Fibroblast of the aortic adventitia (primary cell): ENCODE results near the gene TMEM107. TPM values are rescaled to one million over a fixed set of nuclear protein-coding genes. Genes with fewer than 3 reads are reported as not detected.

Experiments used
- DNase-seq: peaks from one replicate; pipeline ENCODE4 v3.0.0-alpha.2; 2010; ENCODE audit warnings: low read depth
- H3K4me3 ChIP-seq: 2 replicates; pipeline ENCODE4 v1.5.1; 2011; ENCODE audit warnings: low read depth, mild to moderate bottlenecking, control low read depth, low read length, moderate library complexity
- total RNA-seq: library from RNA; depleted of rRNA; stranded (reverse); fragments of >200 nt; gene quantifications from 2 replicates; pipeline ENCODE4 v1.2.3, GENCODE V29; 2012; ENCODE audit warnings: low replicate concordance
- TF ChIP-seq, protein P1 (sequence below): IDR thresholded peaks from 2 replicates; pipeline ENCODE4 v1.5.1; 2011; ENCODE audit warnings: mild to moderate bottlenecking, low read length, control low read depth, inconsistent platforms; ENCODE audit not compliant: insufficient read depth

Gene TMEM107
- total RNA-seq, 1 donor = 32.7 TPM

DNA sequence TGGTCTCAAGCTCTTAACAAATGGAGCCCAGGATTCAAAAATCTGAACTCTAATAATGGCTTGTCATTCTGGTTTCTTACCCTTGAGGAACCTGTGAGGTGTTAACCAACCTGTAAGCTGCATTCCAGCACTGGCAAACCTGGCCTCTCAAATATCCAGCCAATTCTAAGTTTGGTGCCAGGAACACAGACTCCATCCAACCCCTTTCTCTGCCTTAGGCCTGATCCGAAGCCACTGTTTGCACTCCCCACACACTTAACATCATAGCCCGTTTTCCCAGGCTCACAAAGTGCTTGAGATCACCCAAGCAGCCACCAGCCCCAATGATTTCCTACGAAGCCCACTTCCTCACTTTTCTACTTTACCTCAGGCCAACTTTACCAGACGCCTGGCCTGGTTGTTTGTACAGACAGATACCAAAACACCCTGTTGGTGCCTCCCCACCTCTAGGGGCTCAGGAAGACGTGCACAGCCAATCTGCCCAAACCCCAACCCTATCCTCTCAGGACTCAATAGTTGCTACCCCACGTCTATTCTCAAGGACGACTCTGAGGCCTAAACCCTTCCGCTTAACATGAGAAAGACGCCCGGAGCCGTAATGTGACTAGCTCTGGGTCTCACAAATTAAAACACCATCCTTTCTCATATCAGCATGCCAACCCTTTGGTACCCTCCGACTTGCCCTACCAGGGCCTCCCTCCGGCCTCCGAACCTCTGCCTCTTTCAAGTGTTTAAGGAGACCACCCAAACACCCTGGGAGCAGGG is 20.8 kb downstream of the TMEM107 start:
- TF ChIP-seq, protein P1, sequence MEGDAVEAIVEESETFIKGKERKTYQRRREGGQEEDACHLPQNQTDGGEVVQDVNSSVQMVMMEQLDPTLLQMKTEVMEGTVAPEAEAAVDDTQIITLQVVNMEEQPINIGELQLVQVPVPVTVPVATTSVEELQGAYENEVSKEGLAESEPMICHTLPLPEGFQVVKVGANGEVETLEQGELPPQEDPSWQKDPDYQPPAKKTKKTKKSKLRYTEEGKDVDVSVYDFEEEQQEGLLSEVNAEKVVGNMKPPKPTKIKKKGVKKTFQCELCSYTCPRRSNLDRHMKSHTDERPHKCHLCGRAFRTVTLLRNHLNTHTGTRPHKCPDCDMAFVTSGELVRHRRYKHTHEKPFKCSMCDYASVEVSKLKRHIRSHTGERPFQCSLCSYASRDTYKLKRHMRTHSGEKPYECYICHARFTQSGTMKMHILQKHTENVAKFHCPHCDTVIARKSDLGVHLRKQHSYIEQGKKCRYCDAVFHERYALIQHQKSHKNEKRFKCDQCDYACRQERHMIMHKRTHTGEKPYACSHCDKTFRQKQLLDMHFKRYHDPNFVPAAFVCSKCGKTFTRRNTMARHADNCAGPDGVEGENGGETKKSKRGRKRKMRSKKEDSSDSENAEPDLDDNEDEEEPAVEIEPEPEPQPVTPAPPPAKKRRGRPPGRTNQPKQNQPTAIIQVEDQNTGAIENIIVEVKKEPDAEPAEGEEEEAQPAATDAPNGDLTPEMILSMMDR = no peak
- peak; percentile 19 for DNase-seq
- H3K4me3 ChIP-seq = peak overlapping the region; percentile 80

DNA sequence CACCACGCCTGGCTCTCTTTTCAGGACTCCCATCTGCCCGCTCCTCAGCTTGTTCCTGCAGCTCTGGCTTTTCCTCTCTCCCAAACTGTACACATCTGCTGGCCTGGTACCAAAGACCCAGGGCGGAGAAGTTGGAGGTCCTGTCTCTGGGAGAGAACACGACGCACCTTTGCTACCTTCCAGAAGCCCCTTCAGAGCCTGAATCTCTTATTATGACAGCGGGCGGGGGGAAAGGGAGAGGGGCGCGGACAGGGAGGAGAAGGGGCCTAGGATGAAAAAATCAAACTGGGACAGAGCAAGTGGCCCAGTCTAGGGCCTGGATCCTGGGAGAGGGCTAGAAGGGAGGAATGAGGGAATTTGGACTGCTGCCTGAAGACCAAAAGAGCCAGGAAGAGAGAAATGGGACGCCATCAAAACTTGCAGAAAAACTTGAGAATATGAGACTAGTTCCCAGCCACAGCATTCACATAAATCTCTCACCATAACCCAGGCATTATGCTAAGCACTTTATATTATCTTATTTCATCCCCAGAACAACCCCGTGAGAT is 21.5 kb downstream of the TMEM107 start:
- H3K4me3 ChIP-seq = peak overlapping the region; percentile 80
- DNase-seq = peak; percentile 37

DNA sequence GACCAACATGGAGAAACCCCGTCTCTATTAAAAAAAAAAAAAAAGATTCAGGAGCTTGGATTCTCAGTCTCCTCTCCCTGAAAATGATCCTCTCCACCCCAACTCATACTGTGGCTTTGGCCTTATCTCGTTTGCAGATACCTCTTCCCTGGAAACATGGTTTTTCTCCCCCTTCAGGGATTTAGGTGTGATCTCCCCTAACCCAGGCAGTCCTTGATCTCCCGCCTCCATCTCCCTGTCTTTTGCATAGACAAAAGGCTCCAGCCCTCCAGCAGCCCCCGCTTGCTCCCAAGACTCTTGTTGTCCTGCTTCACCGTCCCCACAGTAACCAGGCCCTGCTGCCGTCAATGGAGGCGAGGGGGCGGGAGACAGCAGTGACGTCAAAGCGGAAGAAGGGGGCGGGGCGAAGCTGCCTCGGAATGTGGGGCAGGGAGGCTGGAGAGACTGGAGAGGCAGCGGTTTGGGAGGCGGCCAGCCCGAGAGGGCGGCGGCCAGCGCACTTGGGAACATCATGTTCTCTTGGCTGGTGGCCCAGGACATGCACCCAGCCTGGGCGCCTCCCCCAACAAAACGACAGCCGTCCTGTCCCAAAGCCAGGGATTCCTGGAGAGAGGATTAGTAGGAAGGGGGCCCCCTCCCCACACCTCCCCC is 22.1 kb downstream of the TMEM107 start:
- TF ChIP-seq, protein P1 = no peak
- peak overlapping the region; percentile 80 for H3K4me3 ChIP-seq

More for the DNA sequence above, 21.5 kb downstream of the TMEM107 start:
- TF ChIP-seq, protein P1 = no peak

DNA sequence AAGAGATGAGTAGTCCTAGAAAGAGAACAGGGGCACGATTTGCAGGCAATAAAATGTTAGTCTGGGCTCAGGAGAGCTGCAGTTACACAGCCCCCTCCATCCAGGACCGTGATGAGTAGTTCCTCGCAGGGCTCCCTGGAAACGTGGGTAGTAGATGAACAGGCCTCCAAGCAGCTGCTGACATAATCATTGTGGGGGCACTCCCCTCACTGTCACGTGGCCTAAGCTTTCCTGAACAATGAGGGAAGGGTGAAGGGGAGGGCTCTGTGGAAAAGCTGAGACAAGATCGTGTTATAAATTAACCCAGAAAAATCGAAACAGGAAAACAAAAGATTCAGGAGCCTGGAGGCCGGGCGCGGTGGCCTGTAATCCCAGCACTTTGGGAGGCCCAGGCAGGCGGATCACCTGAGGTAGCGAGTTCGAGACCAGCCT is 22.6 kb downstream of the TMEM107 start:
- no peak overlapping the region for H3K4me3 ChIP-seq
- DNase-seq = peak; percentile 98
- TF ChIP-seq, protein P1 = no peak

More for the DNA sequence above, 22.1 kb downstream of the TMEM107 start:
- DNase-seq = peak; percentile 99

DNA sequence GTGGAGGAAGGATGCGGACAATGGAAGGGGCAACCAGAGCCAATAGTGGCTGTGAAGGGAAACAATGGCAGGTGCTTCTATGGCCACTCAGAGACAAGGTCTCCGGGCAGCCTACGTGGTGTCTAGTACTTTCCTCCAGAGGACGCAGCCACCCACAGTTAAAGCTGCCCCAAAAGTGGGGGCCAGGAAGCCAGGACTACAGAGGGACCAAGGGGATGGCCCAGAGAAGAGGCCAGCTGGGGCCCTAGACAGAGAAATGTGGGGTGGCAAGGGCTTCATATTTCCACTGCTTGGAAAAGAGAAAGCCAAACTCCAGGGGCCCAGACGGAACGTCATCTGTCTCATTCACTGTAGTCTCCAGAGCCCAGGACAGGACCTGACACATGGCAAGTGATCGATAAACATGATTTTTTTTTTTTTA is 23.1 kb downstream of the TMEM107 start:
- peak; percentile 15 for DNase-seq
- TF ChIP-seq, protein P1 = no peak
- peak overlapping the region; percentile 81 for H3K4me3 ChIP-seq

DNA sequence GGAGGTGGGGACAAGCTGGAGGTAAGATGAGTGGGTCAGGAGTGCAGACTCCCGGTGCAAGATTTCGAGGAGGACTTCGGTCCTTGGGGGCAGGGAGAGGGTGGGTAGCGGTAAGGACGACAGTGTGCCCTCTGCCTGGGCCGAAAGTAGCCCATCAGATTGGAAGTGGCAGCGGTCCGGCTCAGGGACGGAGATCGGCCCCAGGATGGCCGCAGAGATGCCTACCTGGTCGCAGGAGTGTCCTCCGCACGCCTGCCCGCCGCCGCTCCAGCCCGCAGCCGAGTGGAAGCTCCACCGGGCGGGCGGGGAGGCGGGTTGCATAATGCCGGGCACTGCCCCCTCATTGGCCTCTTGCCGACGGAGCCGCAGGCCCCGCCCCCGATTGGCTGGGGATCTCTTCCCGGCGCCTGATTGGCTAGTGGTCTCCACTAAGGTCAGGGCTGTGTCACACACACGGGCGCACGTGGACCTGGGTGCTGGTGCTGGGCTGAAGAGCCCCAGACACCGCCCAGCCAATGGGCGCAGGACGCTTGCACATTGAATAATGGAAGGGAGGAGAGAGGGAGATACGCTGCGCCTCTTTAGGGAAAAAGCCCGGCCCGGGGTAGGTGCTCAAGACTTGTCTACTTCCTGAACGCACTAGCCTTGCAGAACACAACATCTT is 23.9 kb downstream of the TMEM107 start, which contains the start of gene PER1:
Gene PER1 (minus strand): TSS at position 293 of the 664 bp plus-strand sequence. CDS start 1,698 bp downstream, outside the sequence.
- TF ChIP-seq, protein P1 = no peak
- DNase-seq = peak; percentile 93
- H3K4me3 ChIP-seq = peak within 1 kb of the TSS; percentile 81
